K562 (cell line): ENCODE measurements around the gene RNF224. TPM values are rescaled to one million over a fixed set of nuclear protein-coding genes. Genes with fewer than 3 reads are reported as not detected.

ENCODE experiments used
- ATAC-seq: fragments of 200-7000 bp; cut with Tn5 transposase; 3 replicates; pipeline ENCODE4 v1.9.1; 2020; ENCODE audit warnings: moderate library complexity
- BruUV-seq: library from RNA; stranded (reverse); fragments of 400-500 nt; replicated peaks from 2 replicates; lab custom pipeline; 2021; lab: Mats Ljungman, UMichigan
- CTCF ChIA-PET: fragments of 300-600 bp; formaldehyde crosslinking; extraction: SDS; loops from one replicate; lab custom pipeline; 2021; ENCODE audit warnings: low intra/inter-chr PET ratio; lab: Yijun Ruan, JAX
- POLR2A ChIA-PET: fragments of 300-600, 350-650 bp; sonication (Branson Sonifier 250); formaldehyde crosslinking; extraction: SDS; loops from one replicate; lab custom pipeline; 2021; ENCODE audit warnings: antibody characterized with exemption, inconsistent platforms; lab: Yijun Ruan, JAX
- DNase-seq, 4 experiments: peaks; one replicate each; pipeline versions ENCODE4 v3.0.0 to v3.0.0-alpha.2; 2011 to 2018; ENCODE audit warnings: low spot score in 3 of 4, mixed read lengths in 3 of 4; ENCODE audit errors: extremely low read depth in 1 of 4
- FAIRE-seq: peaks from 2 replicates; lab custom pipeline; 2011; peaks lifted over from hg19 to GRCh38; lab: Jason Lieb, UNC
- H2AFZ ChIP-seq: 2 replicates; pipeline ENCODE4 v1.6.0; 2011; ENCODE audit warnings: low read depth, low read length, control low read depth, inconsistent platforms
- H3K27ac ChIP-seq: fragments of 200-600 bp; 3 replicates; pipeline ENCODE4 v1.8.0; 2011; ENCODE audit warnings: low read depth, mild to moderate bottlenecking, control low read depth, inconsistent platforms, low read length, moderate library complexity, mixed read lengths; ENCODE audit errors: extremely low read depth
- H3K27me3 ChIP-seq, 2 experiments: fragments of 300-600 bp in 1 of 2; 2 replicates in 1 of 2; 3 replicates in 1 of 2; pipeline versions ENCODE4 v1.6.0 to v1.8.0; 2011; ENCODE audit warnings: inconsistent platforms in 2 of 2, low read length in 2 of 2, mild to moderate bottlenecking in 1 of 2, mixed read lengths in 1 of 2, moderate library complexity in 1 of 2; ENCODE audit not compliant: control insufficient read depth in 2 of 2, insufficient read depth in 2 of 2
- H3K36me3 ChIP-seq: fragments of 300-600 bp; 3 replicates; pipeline ENCODE4 v1.8.0; 2011; ENCODE audit warnings: mild to moderate bottlenecking, low read length, inconsistent platforms; ENCODE audit not compliant: control insufficient read depth, insufficient read depth
- H3K4me1 ChIP-seq, 2 experiments: fragments of 200-600 bp in 1 of 2; replicated peaks in 1 of 2; 2 replicates in 1 of 2; 3 replicates in 1 of 2; pipeline versions ENCODE4 v1.5.1 to v1.8.0; 2011; ENCODE audit warnings: inconsistent platforms in 2 of 2, low read length in 2 of 2, mild to moderate bottlenecking in 1 of 2, mixed read lengths in 1 of 2, moderate library complexity in 1 of 2; ENCODE audit not compliant: control insufficient read depth in 2 of 2, insufficient read depth in 2 of 2
- H3K4me2 ChIP-seq: 2 replicates; pipeline ENCODE4 v1.6.1; 2011; ENCODE audit warnings: low read length, control low read depth, inconsistent platforms, mixed read lengths; ENCODE audit not compliant: insufficient read depth
- H3K4me3 ChIP-seq: fragments of 200-600 bp; sonication (generic), shearing (Covaris generic); 2 replicates; pipeline ENCODE4 v1.5.1; 2016; ENCODE audit warnings: control low read depth, inconsistent platforms
- H3K79me2 ChIP-seq: fragments of 200-600 bp; 3 replicates; pipeline ENCODE4 v1.8.0; 2011; ENCODE audit warnings: low read length, inconsistent platforms; ENCODE audit not compliant: control insufficient read depth, insufficient read depth
- H3K9ac ChIP-seq, 2 experiments: 2 replicates each; pipeline versions ENCODE4 v1.6.0 to v1.6.1; 2011; ENCODE audit warnings: low read depth in 2 of 2, low read length in 2 of 2, control low read depth in 1 of 2, inconsistent platforms in 1 of 2, mild to moderate bottlenecking in 1 of 2, mixed read lengths in 1 of 2; ENCODE audit not compliant: insufficient read depth in 1 of 2
- H3K9me1 ChIP-seq: one replicate; pipeline ENCODE4 v1.6.0; 2011; ENCODE audit warnings: inconsistent platforms, mild to moderate bottlenecking, low read length, moderate library complexity; ENCODE audit not compliant: control insufficient read depth, insufficient read depth
- H3K9me3 ChIP-seq: replicated peaks from 2 replicates; pipeline ENCODE4 v1.5.1; 2011; ENCODE audit warnings: low read depth, low read length, inconsistent platforms; ENCODE audit not compliant: control insufficient read depth, insufficient read depth
- H4K20me1 ChIP-seq: replicated peaks from 2 replicates; pipeline ENCODE4 v1.6.1; 2011; ENCODE audit warnings: low read length, inconsistent platforms, mixed read lengths; ENCODE audit not compliant: control insufficient read depth, insufficient read depth
- E2F3 ChIP-seq: fragments of 250-450 bp; sonication (Bioruptor Pico); IDR thresholded peaks from 2 replicates; pipeline ENCODE4 v1.4.0; 2020; ENCODE audit warnings: mild to moderate bottlenecking
- FOXA1 ChIP-seq: fragments of 450-650 bp; IDR thresholded peaks from 2 replicates; pipeline ENCODE4 v1.6.1; 2016; ENCODE audit warnings: mild to moderate bottlenecking, borderline replicate concordance
- KAT7 ChIP-seq: sonication (generic); formaldehyde crosslinking; IDR thresholded peaks from 2 replicates; pipeline ENCODE4 v1.8.0; 2022; ENCODE audit warnings: missing genetic modification reagents, mild to moderate bottlenecking, borderline replicate concordance
- KDM5B ChIP-seq: fragments of 200-600 bp; sonication (generic); IDR thresholded peaks from 2 replicates; pipeline ENCODE4 v1.6.1; 2012; ENCODE audit warnings: low read depth, mild to moderate bottlenecking, moderate library complexity, low read length, control low read depth, inconsistent platforms; ENCODE audit not compliant: insufficient replicate concordance
- SIN3A ChIP-seq, 2 experiments: fragments of 150-350 bp in 1 of 2; IDR thresholded peaks; 2 replicates each; pipeline ENCODE4 v1.6.1; 2011 to 2016; ENCODE audit warnings: borderline replicate concordance in 2 of 2, low read depth in 2 of 2, low read length in 2 of 2, mild to moderate bottlenecking in 2 of 2, moderate library complexity in 2 of 2; ENCODE audit not compliant: control insufficient read depth in 1 of 2
- SIN3B ChIP-seq: fragments of 450-650 bp; IDR thresholded peaks from 2 replicates; pipeline ENCODE4 v1.6.1; 2017; ENCODE audit warnings: low read depth, mild to moderate bottlenecking, moderate library complexity
- WGBS: fragments of 100-300 bp; shearing (Covaris generic); methylation state at CpG from one replicate; pipeline ENCODE4 v1.1.6; 2016; ENCODE audit warnings: low coverage, mixed read lengths; ENCODE audit not compliant: insufficient coverage; ENCODE audit errors: missing lambda C conversion rate; 5-methylcytosine and 5-hydroxymethylcytosine counted together
- in situ Hi-C: fragments of 300-500 bp; cut with MboI; formaldehyde crosslinking; loops from 4 replicates; pipeline ENCODE4 v1.15.0; 2018; ENCODE audit warnings: inconsistent platforms, mixed read lengths
- intact Hi-C: fragments of 100-400 bp; cut with micrococcal nuclease; formaldehyde crosslinking; loops from 2 replicates; pipeline ENCODE4 v1.14.2; 2022
- polyA plus RNA-seq, 8 experiments: library from polyadenylated mRNA; depleted of rRNA in 4 of 8; stranded (reverse) in 5 of 8; unstranded in 3 of 8; fragments of >200 nt; fragmentation: Nextera tagmentation in 2 of 8; fragmentation: Illumina TruSeq in 1 of 8; extraction: Ambion mirVana in 2 of 8; extraction: Trizol in 1 of 8; gene quantifications; 2 replicates each; pipeline versions ENCODE4 v1.2.1 to v1.2.3, GENCODE V29; 2011 to 2014; ENCODE audit warnings: inconsistent platforms in 1 of 8, missing spikeins in 1 of 8
- total RNA-seq, 7 experiments: library from RNA; depleted of rRNA in 6 of 7; stranded (reverse); fragments of >200 nt in 6 of 7; fragmentation: Illumina TruSeq in 2 of 7; extraction: Trizol in 2 of 7; gene quantifications; 2 replicates each; pipeline versions ENCODE4 v1.2.1 to v1.2.3, GENCODE V29; 2011 to 2021; ENCODE audit warnings: low replicate concordance in 1 of 7
- TF ChIP-seq, protein P1 (sequence below): sonication (generic); formaldehyde crosslinking; IDR thresholded peaks from 2 replicates; pipeline ENCODE4 v1.8.1; 2023; ENCODE audit warnings: mild to moderate bottlenecking, missing genetic modification reagents, moderate library complexity
- TF ChIP-seq, protein P2 (sequence below): fragments of 450-650 bp; conservative IDR thresholded peaks from 2 replicates; pipeline ENCODE4 v1.6.1; 2016; ENCODE audit warnings: missing genetic modification characterization, low read depth, mild to moderate bottlenecking, control low read depth, missing compliant biosample characterization

RNF224 gene
- total and polyA plus RNA-seq, 9 of the 15 experiments (the other 6 are each of a cell fraction or from before 2014, with no cell fraction given), result not detected

DNA sequence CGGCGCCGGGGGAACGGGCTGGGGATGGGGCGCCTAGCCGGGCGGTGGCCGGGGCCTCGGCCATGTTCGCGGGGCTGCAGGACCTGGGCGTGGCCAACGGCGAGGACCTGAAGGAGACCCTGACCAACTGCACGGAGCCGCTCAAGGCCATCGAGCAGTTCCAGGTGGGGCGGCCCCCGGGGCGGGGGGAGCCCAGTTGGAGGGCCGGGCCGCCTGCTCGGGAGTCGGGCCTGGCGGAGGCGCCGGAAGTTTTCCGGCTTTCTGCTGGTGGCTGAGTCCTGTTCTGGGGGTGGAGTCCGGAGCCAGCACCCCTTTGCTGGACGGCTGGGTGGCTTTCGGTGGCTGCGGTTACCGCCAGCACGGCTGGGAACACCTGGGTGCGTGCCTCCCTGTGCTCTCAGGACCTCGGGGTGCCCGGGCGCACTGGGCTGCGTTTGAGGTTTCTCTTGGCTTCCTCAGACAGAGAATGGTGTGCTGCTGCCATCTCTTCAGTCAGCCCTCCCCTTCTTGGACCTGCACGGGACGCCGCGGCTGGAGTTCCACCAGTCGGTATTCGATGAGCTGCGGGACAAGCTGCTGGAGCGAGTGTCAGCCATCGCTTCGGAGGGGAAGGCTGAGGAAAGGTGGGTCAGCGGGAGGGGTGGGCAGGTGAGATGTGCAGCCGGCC, 28.3 kb downstream of the RNF224 start (continued):
- no peak for TF ChIP-seq E2F3
- TF ChIP-seq, protein P1, sequence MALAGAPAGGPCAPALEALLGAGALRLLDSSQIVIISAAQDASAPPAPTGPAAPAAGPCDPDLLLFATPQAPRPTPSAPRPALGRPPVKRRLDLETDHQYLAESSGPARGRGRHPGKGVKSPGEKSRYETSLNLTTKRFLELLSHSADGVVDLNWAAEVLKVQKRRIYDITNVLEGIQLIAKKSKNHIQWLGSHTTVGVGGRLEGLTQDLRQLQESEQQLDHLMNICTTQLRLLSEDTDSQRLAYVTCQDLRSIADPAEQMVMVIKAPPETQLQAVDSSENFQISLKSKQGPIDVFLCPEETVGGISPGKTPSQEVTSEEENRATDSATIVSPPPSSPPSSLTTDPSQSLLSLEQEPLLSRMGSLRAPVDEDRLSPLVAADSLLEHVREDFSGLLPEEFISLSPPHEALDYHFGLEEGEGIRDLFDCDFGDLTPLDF (CRISPR knock-in tag), result peak; percentile 16; the same call in 1 of the 2 replicates
- peak; percentile 1; the same call in 1 of the 2 replicates for TF ChIP-seq SIN3B
- TF ChIP-seq, protein P2, sequence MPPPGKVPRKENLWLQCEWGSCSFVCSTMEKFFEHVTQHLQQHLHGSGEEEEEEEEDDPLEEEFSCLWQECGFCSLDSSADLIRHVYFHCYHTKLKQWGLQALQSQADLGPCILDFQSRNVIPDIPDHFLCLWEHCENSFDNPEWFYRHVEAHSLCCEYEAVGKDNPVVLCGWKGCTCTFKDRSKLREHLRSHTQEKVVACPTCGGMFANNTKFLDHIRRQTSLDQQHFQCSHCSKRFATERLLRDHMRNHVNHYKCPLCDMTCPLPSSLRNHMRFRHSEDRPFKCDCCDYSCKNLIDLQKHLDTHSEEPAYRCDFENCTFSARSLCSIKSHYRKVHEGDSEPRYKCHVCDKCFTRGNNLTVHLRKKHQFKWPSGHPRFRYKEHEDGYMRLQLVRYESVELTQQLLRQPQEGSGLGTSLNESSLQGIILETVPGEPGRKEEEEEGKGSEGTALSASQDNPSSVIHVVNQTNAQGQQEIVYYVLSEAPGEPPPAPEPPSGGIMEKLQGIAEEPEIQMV (tag), result peak; percentile 80
- TF ChIP-seq KDM5B, result peak; percentile 32

DNA sequence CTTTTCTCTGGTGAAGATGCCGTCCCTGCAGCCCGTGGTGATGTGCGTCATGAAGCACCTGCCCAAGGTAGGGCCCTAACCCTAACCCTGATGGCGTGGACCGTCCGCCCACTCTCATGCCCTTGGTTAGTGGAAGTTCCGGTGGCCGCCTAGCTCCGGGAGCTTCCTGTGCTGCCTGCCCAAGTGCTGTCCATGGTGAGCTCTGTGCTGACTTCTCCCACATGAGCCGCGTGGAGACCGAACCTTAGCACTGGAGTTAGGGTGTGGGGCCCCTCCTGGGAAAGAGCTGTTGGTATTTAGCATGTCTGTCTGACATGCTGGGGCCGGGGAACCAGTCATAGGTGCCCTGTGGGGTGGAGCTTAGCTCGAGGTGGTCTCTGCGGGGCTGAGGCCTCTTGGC, 29.1 kb downstream of the RNF224 start:
- WGBS, result 84% methylated on average over 15 of the region's 15 CpGs
- H3K36me3 ChIP-seq, result peaks cover 31% of the 10 kb centered on the region
- CTCF ChIA-PET, result no interaction called here
- no peak for DNase-seq
- no peak for FAIRE-seq
- H3K9me1 ChIP-seq, result no peaks in the 10 kb centered on the region
- no TSS peak for BruUV-seq
- no peaks in the 10 kb centered on the region; the same call in 1 of the 2 replicates for H4K20me1 ChIP-seq
- H3K4me3 ChIP-seq, result peak overlapping the region; percentile 100
- 0 out of 2 replicates have a peak, but pooled peaks have one; percentile 10 for TF ChIP-seq KAT7 (CRISPR knock-in tag)
- 0 out of 4 replicates have a peak, but pooled peaks of 1 of the 2 experiments have one; percentile 11 for TF ChIP-seq SIN3A (IDR thresholded peaks at IDR 0.05; ENCODE audit: borderline replicate concordance in 2 of 2, control insufficient read depth in 1 of 2, low read depth in 2 of 2, low read length in 2 of 2)
- no peak for TF ChIP-seq FOXA1
- H3K4me1 ChIP-seq, result peaks cover 13 to 55% of the 10 kb centered on the region in 2 experiments
- H3K9me3 ChIP-seq, result no peaks in the 10 kb centered on the region
- peak overlapping the region; percentile 97 for H3K4me2 ChIP-seq
- no peaks in the 10 kb centered on the region for H3K27me3 ChIP-seq
- intact Hi-C loops (no loop called here), in situ Hi-C loops (no loop called here)
- POLR2A ChIA-PET, result interaction anchor here (0.7 to 8.3 kb wide), 3 partner anchors 10 to 17 kb away, joined by 3 to 221 read pairs (median 4); partner anchors contain the start of gene TUBB4B
- peaks cover 39% of the 10 kb centered on the region for H3K79me2 ChIP-seq
- H3K27ac ChIP-seq, result no peak overlapping the region; the same call in 1 of the 3 replicates
- no peak for ATAC-seq
- no peak overlapping the region for H2AFZ ChIP-seq
- peak overlapping the region; percentile 90 to 95; a peak in 3 of 4 replicates for H3K9ac ChIP-seq
